HepG2 (cell line): ENCODE results near the gene WNK2. TPM values are rescaled to one million over a fixed set of nuclear protein-coding genes. Genes with fewer than 3 reads are reported as not detected.

Experiments
- ATAC-seq: fragments of 200-7000 bp; cut with Tn5 transposase; 3 replicates; pipeline ENCODE4 v1.9.1; 2020; ENCODE audit warnings: mild to moderate bottlenecking, moderate library complexity
- BruUV-seq: library from RNA; stranded (reverse); fragments of 400-500 nt; replicated peaks from 2 replicates; lab custom pipeline; 2021; lab: Mats Ljungman, UMichigan
- CTCF ChIA-PET: fragments of 300-600 bp; formaldehyde crosslinking; extraction: SDS; loops from one replicate; lab custom pipeline; 2021; ENCODE audit warnings: low total read pairs, inconsistent platforms, low intra/inter-chr PET ratio; lab: Yijun Ruan, JAX
- POLR2A ChIA-PET: fragments of 350-600 bp; sonication (Branson Sonifier 250); formaldehyde crosslinking; loops from one replicate; lab custom pipeline; 2020; ENCODE audit warnings: antibody characterized with exemption, inconsistent platforms; lab: Yijun Ruan, JAX
- DNase-seq: peaks from one replicate; pipeline ENCODE4 v3.0.0-alpha.2; 2015; ENCODE audit warnings: low spot score
- FAIRE-seq: peaks from 3 replicates; lab custom pipeline; 2011; peaks lifted over from hg19 to GRCh38; lab: Jason Lieb, UNC
- H2AFZ ChIP-seq: one replicate; pipeline ENCODE4 v1.6.1; 2011; ENCODE audit warnings: low read length, inconsistent platforms
- H3K27ac ChIP-seq: fragments of 300-600 bp; 3 replicates; pipeline ENCODE4 v1.8.0; 2011; ENCODE audit warnings: mixed run types, mild to moderate bottlenecking, mixed read lengths, low read length, inconsistent platforms; ENCODE audit not compliant: insufficient read depth; ENCODE audit errors: extremely low read length
- H3K27me3 ChIP-seq, 2 experiments: fragments of 200-600 bp in 1 of 2; 2 replicates in 1 of 2; 3 replicates in 1 of 2; pipeline versions ENCODE4 v1.6.0 to v1.8.0; 2011; ENCODE audit warnings: low read length in 2 of 2, mild to moderate bottlenecking in 2 of 2, moderate library complexity in 2 of 2, inconsistent platforms in 1 of 2; ENCODE audit not compliant: insufficient read depth in 2 of 2, control insufficient read depth in 1 of 2
- H3K36me3 ChIP-seq, 2 experiments: fragments of 200-600 bp in 1 of 2; replicated peaks in 1 of 2; 2 replicates in 1 of 2; 3 replicates in 1 of 2; pipeline versions ENCODE4 v1.5.1 to v1.8.0; 2011; ENCODE audit warnings: low read length in 2 of 2, inconsistent platforms in 1 of 2; ENCODE audit not compliant: insufficient read depth in 2 of 2, control insufficient read depth in 1 of 2
- H3K4me1 ChIP-seq: 2 replicates; pipeline ENCODE4 v1.5.1; 2012; ENCODE audit warnings: low read length, inconsistent platforms; ENCODE audit not compliant: insufficient read depth
- H3K4me2 ChIP-seq: 2 replicates; pipeline ENCODE4 v1.6.0; 2011; ENCODE audit warnings: low read depth, low read length, inconsistent platforms
- H3K4me3 ChIP-seq, 3 experiments: fragments of 200-600 bp in 1 of 3; sonication (generic), shearing (Covaris generic) in 1 of 3; replicated peaks in 1 of 3; 2 replicates each; pipeline ENCODE4 v1.5.1; 2011 to 2016; ENCODE audit warnings: low read length in 3 of 3, inconsistent platforms in 2 of 3, low read depth in 2 of 3, mild to moderate bottlenecking in 2 of 3, control low read depth in 1 of 3, mixed read lengths in 1 of 3; ENCODE audit not compliant: insufficient read depth in 1 of 3
- H3K79me2 ChIP-seq: one replicate; pipeline ENCODE4 v1.6.1; 2011; ENCODE audit warnings: low read length, inconsistent platforms; ENCODE audit not compliant: insufficient read depth
- H3K9ac ChIP-seq: 2 replicates; pipeline ENCODE4 v1.6.0; 2011; ENCODE audit warnings: mild to moderate bottlenecking, low read depth, low read length, inconsistent platforms; ENCODE audit not compliant: insufficient read depth
- H3K9me3 ChIP-seq: 2 replicates; pipeline ENCODE4 v1.5.1; 2012; ENCODE audit warnings: mild to moderate bottlenecking, low read length
- H4K20me1 ChIP-seq: 2 replicates; pipeline ENCODE4 v1.6.0; 2011; ENCODE audit warnings: inconsistent platforms, mild to moderate bottlenecking, low read length, moderate library complexity; ENCODE audit not compliant: insufficient read depth
- ASH2L ChIP-seq: fragments of 300-600, 200-600 bp; sonication (generic); IDR thresholded peaks from 2 replicates; pipeline ENCODE4 v1.7.0; 2017; ENCODE audit warnings: low read depth, mild to moderate bottlenecking, moderate library complexity, mixed read lengths, low read length; ENCODE audit not compliant: insufficient read length
- HHEX ChIP-seq: IDR thresholded peaks from 2 replicates; pipeline ENCODE4 v1.6.1; 2016; ENCODE audit warnings: control low read depth
- HOMEZ ChIP-seq: IDR thresholded peaks from 2 replicates; pipeline ENCODE4 v1.6.1; 2016; ENCODE audit warnings: low read depth
- IRF9 ChIP-seq: sonication (generic); formaldehyde crosslinking; IDR thresholded peaks from 2 replicates; pipeline ENCODE4 v1.8.0; 2022; ENCODE audit warnings: missing genetic modification reagents, mild to moderate bottlenecking, borderline replicate concordance
- SAP130 ChIP-seq: IDR thresholded peaks from 2 replicates; pipeline ENCODE4 v1.6.1; 2016; ENCODE audit warnings: low read depth
- SIX4 ChIP-seq: sonication (generic); formaldehyde crosslinking; IDR thresholded peaks from 2 replicates; pipeline ENCODE4 v1.4.0; 2020; ENCODE audit warnings: missing genetic modification reagents
- SP5 ChIP-seq: IDR thresholded peaks from 2 replicates; pipeline ENCODE4 v1.6.1; 2016; ENCODE audit warnings: low read depth, borderline replicate concordance
- TBX2 ChIP-seq: sonication (generic); formaldehyde crosslinking; IDR thresholded peaks from 2 replicates; pipeline ENCODE4 v1.5.0; 2020; ENCODE audit warnings: missing genetic modification reagents, mild to moderate bottlenecking, borderline replicate concordance
- ZBTB44 ChIP-seq: sonication (generic); formaldehyde crosslinking; IDR thresholded peaks from 2 replicates; pipeline ENCODE4 v1.4.0; 2020; ENCODE audit warnings: missing genetic modification reagents
- ZFY ChIP-seq: sonication (generic); formaldehyde crosslinking; IDR thresholded peaks from 2 replicates; pipeline ENCODE4 v1.4.0; 2020; ENCODE audit warnings: missing genetic modification reagents
- ZNF232 ChIP-seq: sonication (generic); formaldehyde crosslinking; IDR thresholded peaks from 2 replicates; pipeline ENCODE4 v1.4.0; 2020; ENCODE audit warnings: missing genetic modification reagents, borderline replicate concordance
- ZNF253 ChIP-seq: sonication (generic); formaldehyde crosslinking; IDR thresholded peaks from 2 replicates; pipeline ENCODE4 v1.8.0; 2022; ENCODE audit warnings: mild to moderate bottlenecking, missing genetic modification reagents, borderline replicate concordance
- ZNF598 ChIP-seq: sonication (generic); formaldehyde crosslinking; IDR thresholded peaks from 2 replicates; pipeline ENCODE4 v1.5.1; 2020; ENCODE audit warnings: mild to moderate bottlenecking, missing genetic modification reagents, borderline replicate concordance
- ZNF790 ChIP-seq: sonication (generic); formaldehyde crosslinking; IDR thresholded peaks from 2 replicates; pipeline ENCODE4 v1.8.0; 2022; ENCODE audit warnings: missing genetic modification reagents, mild to moderate bottlenecking, borderline replicate concordance
- WGBS: methylation state at CpG from one replicate; pipeline ENCODE4 v1.1.6; 2017; ENCODE audit warnings: low lambda C conversion rate; 5-methylcytosine and 5-hydroxymethylcytosine counted together
- in situ Hi-C: cut with HindIII; loops from 2 replicates; pipeline ENCODE4 v1.10.0; 2017; ENCODE audit warnings: low pct_unique_long_range_greater_than_20kb; ENCODE audit not compliant: extremely low pct_ligation_motif_present
- intact Hi-C: fragments of 100-400 bp; cut with micrococcal nuclease; formaldehyde crosslinking; loops from one replicate; pipeline ENCODE4 v1.10.0; 2022; ENCODE audit not compliant: unreplicated experiment
- polyA plus RNA-seq, 8 experiments: library from polyadenylated mRNA; depleted of rRNA in 3 of 8; stranded (reverse) in 7 of 8; unstranded in 1 of 8; fragments of >200 nt; fragmentation: Illumina TruSeq in 4 of 8; extraction: Trizol in 4 of 8; gene quantifications; 2 replicates each; pipeline versions ENCODE4 v1.2.1 to v1.2.3, GENCODE V29; 2011 to 2016; ENCODE audit warnings: low read depth in 4 of 8, missing spikeins in 1 of 8, mixed read lengths in 1 of 8; ENCODE audit not compliant: insufficient read depth in 1 of 8
- total RNA-seq, 5 experiments: library from RNA; depleted of rRNA; stranded (reverse); fragments of >200 nt; fragmentation: Illumina TruSeq; extraction: Trizol; gene quantifications; 2 replicates each; pipeline ENCODE4 v1.2.3, GENCODE V29; 2016; ENCODE audit warnings: low read depth in 1 of 5

Gene WNK2
- total and polyA plus RNA-seq, 2 of the 13 experiments (the other 11 are each of a cell fraction or from before 2014, with no cell fraction given), result 10.5 to 12.0 TPM

- Histone ChIP-seq H3K4me3 (no peak overlapping the region), H4K20me1 (no peaks in the 10 kb centered on the region), H3K9ac (no peak overlapping the region), H3K79me2 (no peaks in the 10 kb centered on the region), H2AFZ (no peak overlapping the region), H3K4me1 (peaks cover 19% of the 10 kb centered on the region; the same call in 1 of the 2 replicates), H3K27ac (no peak overlapping the region), H3K36me3 (peaks cover 18 to 47% of the 10 kb centered on the region in 2 experiments), H3K27me3 (no peaks in the 10 kb centered on the region; a peak in 1 of 5 replicates), H3K4me2 (no peak overlapping the region), H3K9me3 (no peaks in the 10 kb centered on the region)
- TF ChIP-seq IRF9 (no peak), ZFY (no peak), TBX2 (CRISPR knock-in tag) (no peak), SP5 (CRISPR knock-in tag) (no peak), SAP130 (no peak), ZBTB44 (no peak), HHEX (CRISPR knock-in tag) (no peak), ZNF253 (CRISPR knock-in tag) (no peak), HOMEZ (CRISPR knock-in tag) (no peak), ZNF232 (CRISPR knock-in tag) (no peak), ZNF790 (CRISPR knock-in tag) (no peak), SIX4 (CRISPR knock-in tag) (no peak), ZNF598 (CRISPR knock-in tag) (no peak), ASH2L (no peak)
- DNase-seq (no peak), ATAC-seq (no peak), FAIRE-seq (no peak)
- intact Hi-C loops (loop anchor here (10.0 kb wide), 1 partner anchor 47 kb away; no protein-coding TSS in a partner anchor), in situ Hi-C loops (no loop called here)
- whole genome bisulfite sequencing, result 100% methylated on average over 7 of the region's 9 CpGs
- ChIA-PET CTCF (no interaction called here), POLR2A (no interaction called here)
- BruUV-seq, result no TSS peak
Measured at GRCh38 chr9:93247892-93248291, 64.0 kb downstream of the WNK2 start.
